ENCODE results near the gene LASP1. TPM values are rescaled to one million over a fixed set of nuclear protein-coding genes. Genes with fewer than 3 reads are reported as not detected.

Gene LASP1
- total RNA-seq, 1 experiment from 2014 or later = 120 TPM

Other genes starting within 250 kb of the LASP1 start
- 1.7 and 1.8 TPM in 2 replicates for gene EPOP, start 195.1 kb upstream of the LASP1 start, total RNA-seq (2014; rRNA removed; shearing (Covaris generic))
- 9.3 and 13.9 TPM in 2 replicates for gene MLLT6, start 164.8 kb upstream of the LASP1 start, total RNA-seq (2014; rRNA removed; shearing (Covaris generic))
- gene CISD3, start 139.7 kb upstream of the LASP1 start, total RNA-seq (2014; rRNA removed; shearing (Covaris generic)) = 6.0 and 6.9 TPM in 2 replicates
- 3.8 and 7.6 TPM in 2 replicates for gene PCGF2, start 121.7 kb upstream of the LASP1 start, total RNA-seq (2014; rRNA removed; shearing (Covaris generic))
- 468 and 479 TPM in 2 replicates for gene PSMB3, start 117.3 kb upstream of the LASP1 start, total RNA-seq (2014; rRNA removed; shearing (Covaris generic))
- 28.8 and 29.6 TPM in 2 replicates for gene PIP4K2B, start 70.5 kb upstream of the LASP1 start, total RNA-seq (2014; rRNA removed; shearing (Covaris generic))
- gene CWC25, start 44.7 kb upstream of the LASP1 start, total RNA-seq (2014; rRNA removed; shearing (Covaris generic)) = 7.2 and 7.6 TPM in 2 replicates
- 1,124 and 1,333 TPM in 2 replicates for gene RPL23, start 16.3 kb upstream of the LASP1 start, total RNA-seq (2014; rRNA removed; shearing (Covaris generic))
- gene FBXO47, start 97.3 kb downstream of the LASP1 start, total RNA-seq (2014; rRNA removed; shearing (Covaris generic)) = not detected in 2 replicates